GM11168 (cell line): ENCODE data around the gene PRKAG2.
"Not testable (repeated sequence)": the region's sequence is repeated elsewhere in the genome, so short reads cannot be mapped to it uniquely, and the experiment has no call there.

Source experiments
- in situ Hi-C: fragments of 300-500 bp; cut with MboI; formaldehyde crosslinking; loops from one replicate; pipeline ENCODE4 v1.12.0; 2022; ENCODE audit warnings: low sequenced_read_pairs; ENCODE audit not compliant: unreplicated experiment

Gene PRKAG2

DNA sequence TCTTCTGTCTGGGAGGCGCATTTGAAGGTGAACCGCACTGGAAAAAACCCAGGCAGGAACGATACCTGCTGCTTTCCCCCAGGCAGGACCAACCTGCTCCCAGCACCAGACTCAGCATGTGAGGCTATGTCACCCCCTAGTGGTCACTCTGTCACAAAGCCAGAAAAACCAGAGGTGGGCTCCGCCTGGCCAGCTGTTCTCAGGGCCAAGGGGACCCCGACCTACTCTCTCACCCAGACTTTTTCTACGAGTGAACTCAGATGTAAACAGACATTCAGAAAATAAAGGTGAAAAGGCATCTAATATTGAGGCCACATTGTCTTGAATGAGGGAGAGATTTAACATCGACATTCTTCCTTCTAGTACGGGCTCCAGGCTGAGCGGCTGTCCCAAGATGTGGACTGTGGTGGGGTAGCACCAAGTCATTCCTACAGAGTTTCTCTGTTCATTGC is 117.3 kb downstream of the PRKAG2 start:
- in situ Hi-C loops = loop anchor here (25.0 kb wide), 1 partner anchor 397 kb away; no protein-coding TSS in a partner anchor

DNA sequence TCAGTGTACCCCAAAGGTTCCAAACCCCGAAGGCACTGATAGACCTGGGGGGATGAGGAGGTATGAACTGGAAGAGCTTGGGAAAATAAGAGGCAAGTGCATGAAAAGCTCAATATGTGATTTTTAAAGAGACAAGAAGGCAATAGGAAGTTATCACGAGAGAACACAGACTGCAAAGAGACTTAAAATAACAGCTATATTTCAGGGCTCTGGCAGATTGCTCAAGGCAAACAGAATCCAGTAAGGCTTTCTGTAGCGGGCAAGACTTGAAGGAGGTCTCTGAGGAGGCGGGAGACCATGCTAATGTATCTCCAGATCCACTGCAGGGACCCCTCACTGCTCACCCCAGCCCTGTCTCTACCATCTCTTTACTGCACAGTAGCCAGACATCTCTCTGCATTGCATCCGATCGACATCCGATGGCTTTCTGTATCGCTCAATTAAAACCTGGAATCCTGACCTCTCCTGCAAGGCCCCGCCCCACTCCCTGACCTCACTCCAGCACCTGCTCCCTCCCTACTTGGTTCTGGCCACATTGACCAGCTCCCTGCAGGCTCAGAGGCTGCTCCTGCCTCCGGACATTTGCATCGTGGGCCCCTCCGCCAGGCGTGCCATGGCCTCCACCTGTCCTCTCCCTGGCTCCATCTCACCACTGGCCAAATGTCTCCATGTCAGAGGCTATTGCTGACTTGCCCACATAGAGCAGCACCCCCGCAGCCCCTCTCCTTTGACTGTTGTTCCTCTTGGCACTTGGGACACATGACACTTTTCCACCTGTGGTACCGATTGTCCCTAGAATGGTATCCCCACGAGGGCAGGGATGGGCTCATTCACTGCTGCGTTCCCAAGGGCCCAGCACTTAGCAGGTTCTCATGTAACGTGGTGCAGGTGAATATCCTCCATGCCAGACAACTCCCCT is 118.0 kb downstream of the PRKAG2 start:
- in situ Hi-C loops = loop anchor here (25.0 kb wide), 1 partner anchor 397 kb away; no protein-coding TSS in a partner anchor

DNA sequence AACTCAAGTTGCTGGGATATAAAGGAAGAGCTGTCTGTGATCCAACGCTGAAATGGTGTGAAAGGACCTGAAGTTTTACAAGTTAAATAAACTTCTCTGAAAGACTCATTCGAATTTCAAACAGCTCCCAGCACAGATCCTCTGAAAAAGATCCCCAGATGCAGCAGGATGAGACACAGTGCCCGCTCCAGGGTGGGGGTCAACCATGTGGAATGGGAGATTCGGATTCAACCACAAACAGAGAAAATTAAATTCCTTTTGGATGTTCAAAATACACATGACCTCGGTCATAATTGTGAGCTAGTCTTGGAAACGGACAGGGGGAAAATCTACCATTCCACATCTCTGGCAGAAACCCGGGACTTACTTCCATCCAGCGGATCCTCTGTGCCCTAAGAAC is 119.6 kb downstream of the PRKAG2 start:
- in situ Hi-C loops = loop anchor here (25.0 kb wide), 1 partner anchor 395 kb away; no protein-coding TSS in a partner anchor

DNA sequence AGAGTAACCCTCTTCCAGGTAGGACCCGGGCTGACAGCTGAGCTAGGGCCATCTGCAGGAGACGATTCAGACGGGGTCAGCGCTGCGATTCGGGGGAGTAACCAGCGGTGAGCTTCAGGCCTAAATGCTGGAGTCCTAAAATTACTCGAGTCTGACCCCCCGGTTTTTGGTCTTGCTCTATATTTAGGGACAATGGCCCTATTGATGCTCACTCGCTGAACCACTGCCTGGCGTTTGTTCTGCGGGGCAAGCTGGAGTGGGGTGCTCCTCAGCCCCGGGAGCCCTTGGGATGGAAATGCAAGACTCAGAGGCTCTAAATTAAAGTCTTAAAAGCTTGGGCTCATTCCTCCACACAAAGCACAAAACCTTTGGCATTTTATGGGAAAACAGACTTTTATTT is 120.0 kb downstream of the PRKAG2 start:
- in situ Hi-C loops = loop anchor here (25.0 kb wide), 1 partner anchor 395 kb away; no protein-coding TSS in a partner anchor

DNA sequence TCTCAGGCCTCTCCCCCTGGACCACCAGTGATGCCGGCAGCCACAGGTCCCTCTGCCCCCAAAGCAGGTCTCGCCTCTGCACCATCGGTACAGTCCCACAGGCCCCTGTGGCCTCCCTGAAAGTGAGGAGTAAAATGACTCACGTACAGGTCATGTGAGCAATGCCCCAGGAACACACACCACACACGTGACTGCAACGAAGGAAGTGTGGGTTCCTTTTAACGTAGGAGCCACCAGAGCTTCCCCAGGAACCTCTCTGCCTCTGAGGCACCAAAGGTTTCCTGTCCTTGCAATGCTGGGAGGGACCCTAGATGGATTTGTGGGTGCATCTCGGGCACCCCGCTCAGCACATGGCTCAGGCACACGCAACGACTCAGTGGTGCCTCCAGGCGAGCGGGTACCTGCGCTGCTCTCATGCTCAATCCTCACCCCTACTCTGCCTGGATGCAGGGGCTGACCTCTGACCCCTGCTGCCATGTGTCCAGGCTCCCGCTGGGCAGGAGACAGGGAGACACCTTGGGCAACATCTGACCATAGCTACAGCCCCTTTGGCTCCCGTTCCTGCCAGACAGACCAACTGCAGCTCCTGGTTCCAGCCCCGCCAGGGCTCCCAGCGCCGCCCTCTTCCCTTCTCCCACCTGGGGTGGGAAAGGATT is 120.7 kb downstream of the PRKAG2 start:
- in situ Hi-C loops = loop anchor here (25.0 kb wide), 1 partner anchor 394 kb away; no protein-coding TSS in a partner anchor

DNA sequence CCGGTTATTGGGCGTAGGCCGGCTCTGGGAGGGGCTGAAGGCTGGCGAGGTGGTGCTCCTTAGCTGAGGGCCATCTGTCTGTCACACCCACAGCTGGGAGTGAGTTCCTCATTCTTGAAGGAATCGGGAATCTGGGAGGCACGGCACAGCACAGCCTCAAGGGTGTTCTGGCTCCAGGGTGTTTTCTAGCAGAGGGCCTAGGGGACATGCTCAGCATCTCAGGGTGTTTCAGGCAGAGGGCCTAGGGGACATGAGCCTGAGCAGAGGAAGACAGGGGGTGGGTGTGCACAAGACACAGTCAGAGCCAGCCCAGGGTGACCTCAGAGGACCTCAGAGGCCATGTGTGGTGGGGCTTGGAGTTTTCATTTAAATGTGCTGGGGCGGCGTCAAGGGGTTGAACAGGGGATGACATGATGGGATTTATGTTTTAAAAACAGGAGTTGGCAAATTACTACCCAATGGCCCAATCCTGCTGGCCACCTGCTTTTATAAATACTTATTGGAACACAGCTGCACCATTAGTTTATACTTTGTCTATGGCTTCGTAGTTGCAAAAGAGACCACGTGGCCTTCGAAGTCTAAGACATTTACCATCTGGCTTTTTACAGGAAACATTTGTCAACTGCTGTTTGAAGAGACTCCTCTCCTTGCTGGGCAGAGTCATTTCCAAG is 121.6 kb downstream of the PRKAG2 start:
- in situ Hi-C loops = loop anchor here (25.0 kb wide), 1 partner anchor 393 kb away; no protein-coding TSS in a partner anchor

DNA sequence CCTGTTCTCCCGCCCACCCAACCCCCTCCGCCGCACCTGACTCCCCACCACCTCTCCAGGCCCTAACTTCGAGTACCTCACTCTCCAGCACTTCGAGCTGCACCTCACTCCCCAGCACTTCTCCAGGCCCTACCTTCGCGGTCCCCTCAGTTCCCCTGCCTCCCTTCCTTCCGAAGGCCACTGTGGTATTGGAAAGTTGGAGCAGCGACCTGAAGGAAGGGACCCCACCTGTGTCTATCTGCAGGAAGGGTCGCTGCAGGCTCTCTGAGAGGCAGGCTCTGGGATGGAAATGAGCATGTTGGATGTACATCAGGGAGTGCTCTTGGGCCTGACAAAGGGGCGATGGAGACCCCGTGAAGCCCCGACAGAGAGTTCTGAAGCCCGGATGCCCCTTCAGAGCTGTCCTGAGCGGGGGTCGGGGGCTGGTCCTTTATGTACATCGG is 122.2 kb downstream of the PRKAG2 start:
- in situ Hi-C loops = loop anchor here (25.0 kb wide), 1 partner anchor 392 kb away; no protein-coding TSS in a partner anchor

DNA sequence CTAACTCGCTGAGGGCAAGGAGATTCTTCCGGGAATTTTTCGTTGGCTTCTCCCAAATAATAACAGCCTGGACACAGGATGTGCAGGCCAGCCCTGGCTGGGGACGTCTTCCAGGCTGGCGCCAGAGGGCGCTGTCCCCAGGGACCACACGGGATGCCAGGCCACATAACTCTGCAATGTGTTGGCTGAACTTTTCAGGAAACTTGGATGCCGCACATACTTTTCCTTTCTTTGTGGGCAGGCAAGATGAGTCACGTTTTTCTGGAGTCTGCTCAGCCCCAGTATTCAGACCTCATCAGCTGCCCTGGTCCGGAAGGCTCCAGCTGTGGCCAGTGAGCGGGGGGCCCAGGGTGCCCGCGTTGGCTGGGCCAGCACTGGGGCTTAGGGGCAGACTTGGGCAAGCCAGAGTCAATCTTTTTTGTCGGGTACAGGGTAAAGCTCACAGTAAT is 122.7 kb downstream of the PRKAG2 start:
- in situ Hi-C loops = loop anchor here (25.0 kb wide), 1 partner anchor 392 kb away; no protein-coding TSS in a partner anchor

DNA sequence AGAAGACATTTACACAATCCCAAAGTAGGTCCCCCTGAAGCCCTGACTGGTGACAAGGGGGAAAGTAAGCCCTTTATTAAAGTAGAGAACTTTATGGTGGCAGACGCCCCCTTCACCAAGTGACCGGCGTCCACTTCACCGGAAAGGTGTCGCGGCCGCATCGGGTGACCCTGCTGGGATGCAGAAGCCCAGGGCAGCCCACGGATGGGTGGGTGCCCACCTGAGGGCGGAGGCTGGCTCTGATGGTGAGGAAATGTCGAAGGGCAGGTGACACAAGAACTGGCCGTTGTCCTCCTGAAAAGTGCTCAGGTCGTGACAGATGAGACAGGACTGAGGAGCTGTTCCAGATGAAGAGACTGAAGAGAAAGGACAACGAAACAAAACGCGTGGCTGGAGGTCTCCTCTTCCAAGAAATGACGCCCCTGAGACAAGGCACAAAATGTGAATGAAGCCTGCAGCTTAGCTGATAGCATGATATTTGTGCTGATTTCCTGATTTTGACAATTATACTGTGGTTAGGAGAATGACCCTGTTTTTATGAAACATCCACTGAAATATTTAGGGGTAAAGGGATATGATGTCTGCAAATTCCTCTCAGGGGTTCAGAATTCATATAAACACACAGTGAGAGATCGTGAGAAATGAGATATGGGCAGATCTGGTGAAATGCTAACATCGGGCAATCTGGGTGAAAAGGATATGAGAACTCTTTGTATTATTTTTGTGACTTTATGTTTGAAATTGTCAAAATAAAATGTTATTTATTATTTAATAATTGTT is 123.9 kb downstream of the PRKAG2 start:
- in situ Hi-C loops = loop anchor here (25.0 kb wide), 1 partner anchor 391 kb away; no protein-coding TSS in a partner anchor

DNA sequence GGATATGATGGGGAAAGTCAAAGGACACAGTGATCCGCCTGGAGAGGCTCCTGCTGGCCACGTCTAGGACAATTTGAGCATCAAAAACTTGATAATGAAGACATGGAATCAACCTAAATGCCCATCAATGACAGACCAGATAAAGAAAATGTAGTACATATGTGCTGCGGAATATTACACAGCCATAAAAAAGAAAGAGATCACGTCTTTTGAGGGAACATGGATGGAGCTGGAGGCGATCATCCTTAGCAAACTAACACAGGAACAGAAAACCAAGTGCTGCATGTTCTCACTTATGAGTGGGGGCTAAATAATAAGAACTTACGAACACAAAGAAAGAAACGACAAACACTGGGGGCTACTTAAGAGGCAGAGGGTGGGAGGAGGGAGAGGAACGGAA is 124.9 kb downstream of the PRKAG2 start:
- in situ Hi-C loops = loop anchor here (25.0 kb wide), 1 partner anchor 390 kb away; no protein-coding TSS in a partner anchor

DNA sequence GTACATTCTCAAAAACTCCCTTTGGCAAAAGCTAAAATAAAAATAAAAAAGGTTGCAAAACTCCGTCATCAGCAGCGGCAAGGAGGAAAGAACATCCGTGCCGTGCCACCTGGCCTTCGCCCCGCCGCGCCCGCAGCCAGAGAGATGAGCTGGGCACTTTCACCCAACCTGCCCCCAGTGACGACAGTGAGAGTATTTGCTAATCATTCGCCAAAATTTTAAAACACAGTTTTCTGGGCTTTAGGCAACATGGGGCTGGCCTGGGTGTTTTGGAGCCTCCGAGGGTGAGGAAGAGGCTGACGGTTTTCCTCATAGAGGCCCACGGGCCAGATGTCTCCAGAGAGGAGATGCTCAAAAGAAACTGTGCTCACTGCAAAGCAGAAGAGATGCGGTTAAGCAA is 128.2 kb downstream of the PRKAG2 start:
- in situ Hi-C loops = no loop called here

DNA sequence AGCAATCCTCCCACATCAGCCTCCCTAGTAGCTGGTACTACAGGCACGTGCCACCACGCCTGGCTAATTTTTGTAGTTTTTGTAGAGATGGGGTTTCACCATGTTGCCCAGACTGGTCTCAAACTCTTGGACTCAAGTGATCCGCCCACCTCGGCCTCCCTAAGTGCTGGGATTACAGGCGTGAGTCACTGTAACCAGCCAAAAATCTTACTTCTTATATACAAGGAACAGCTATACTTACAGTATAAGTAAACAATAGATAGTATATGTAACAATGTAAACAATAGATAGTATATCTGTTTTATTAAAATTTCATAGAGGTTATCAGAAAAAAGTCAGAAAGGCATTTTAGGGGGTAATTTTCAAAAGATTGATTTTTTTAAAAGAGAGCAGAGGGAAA is 128.9 kb downstream of the PRKAG2 start:
- in situ Hi-C loops = not testable (repeated sequence)

DNA sequence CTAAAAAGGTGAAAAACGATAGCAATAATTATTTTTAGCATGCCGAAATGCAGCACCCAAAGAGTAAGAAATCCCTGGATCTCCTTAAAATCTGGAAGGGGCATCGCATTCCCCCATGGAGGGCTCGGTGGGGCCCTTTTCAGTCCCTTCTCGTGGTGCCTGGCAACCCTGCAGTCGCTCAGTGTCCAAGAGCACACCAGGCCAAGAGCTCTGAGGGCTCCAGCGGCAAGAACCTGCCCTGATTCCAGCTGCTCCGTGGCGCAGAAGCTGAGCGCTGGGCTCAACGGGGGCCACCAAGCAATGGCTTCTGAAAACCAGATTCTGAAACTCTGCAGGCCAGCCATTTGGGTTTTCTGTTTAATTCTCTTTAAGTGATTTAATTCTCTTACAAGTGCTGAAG is 131.2 kb downstream of the PRKAG2 start:
- in situ Hi-C loops = no loop called here

DNA sequence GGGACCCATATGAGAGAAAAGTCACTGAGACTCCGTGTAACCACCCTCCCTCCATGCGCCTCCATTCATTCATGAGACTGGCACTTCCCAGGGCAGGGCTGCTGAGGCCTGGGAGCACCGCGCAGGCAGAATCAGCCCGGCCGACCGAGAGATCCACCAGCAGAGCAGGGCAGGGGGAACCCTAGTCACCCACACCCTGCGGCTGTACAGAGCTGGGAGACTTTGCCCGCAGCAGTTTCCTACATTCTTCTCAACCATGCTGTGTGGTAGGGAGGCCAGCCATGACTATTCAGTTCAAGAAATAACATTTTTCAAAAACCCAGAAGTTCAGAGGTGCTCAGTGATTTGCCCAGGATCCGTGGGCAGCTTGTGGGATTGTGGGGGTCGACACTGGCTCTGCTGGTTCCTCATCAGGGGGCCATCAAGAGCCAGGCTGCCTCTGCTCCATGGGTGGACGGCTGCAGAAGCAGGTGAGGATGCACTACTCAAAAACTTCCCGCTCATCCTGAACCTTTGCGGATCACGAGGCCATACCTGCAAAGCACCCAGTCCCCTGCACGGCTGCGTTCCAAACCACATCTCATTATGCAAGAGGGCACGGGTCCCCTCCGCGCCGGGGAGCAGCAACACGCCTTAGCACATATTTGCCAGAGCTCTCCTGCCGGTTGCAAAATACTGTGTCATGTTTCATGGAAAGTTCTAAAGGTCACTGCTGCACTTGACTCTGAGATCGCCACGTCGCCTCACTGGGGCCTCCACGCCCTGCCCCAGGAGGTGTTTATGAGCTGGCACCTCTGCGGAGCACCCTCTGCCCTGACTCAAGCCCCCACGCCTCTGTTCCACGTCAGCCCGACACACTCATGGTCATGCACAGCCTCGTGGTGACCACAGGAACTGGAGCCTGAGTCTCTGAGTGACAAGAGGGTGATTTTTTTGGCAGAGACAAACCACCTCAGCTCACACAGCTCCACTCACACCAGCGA is 132.0 kb downstream of the PRKAG2 start:
- in situ Hi-C loops = no loop called here

DNA sequence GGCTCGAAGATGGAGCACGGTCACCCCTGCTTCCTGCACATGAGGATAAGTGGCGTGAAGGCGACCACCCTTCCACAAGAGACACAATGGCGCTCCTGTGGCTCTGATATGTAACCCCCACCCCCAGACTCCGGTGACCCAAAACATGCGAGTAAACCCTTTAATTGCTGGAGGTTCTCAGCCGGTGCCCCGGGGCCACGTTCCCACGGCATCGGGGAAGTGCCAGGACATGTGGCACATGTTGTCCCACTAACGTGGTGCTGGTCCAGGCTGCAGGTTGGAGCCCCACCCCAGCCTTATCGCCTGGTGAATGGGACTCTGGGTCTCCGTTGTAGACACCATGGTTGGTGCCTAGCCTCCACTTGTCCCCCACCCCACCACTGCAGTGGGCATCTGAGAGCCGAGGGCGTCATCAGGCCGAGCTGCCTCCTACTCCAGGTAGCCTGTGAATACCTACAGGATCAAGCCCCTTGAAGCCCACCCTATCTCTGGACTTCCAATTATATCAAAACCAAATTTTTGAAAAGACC is 132.8 kb downstream of the PRKAG2 start:
- in situ Hi-C loops = no loop called here

DNA sequence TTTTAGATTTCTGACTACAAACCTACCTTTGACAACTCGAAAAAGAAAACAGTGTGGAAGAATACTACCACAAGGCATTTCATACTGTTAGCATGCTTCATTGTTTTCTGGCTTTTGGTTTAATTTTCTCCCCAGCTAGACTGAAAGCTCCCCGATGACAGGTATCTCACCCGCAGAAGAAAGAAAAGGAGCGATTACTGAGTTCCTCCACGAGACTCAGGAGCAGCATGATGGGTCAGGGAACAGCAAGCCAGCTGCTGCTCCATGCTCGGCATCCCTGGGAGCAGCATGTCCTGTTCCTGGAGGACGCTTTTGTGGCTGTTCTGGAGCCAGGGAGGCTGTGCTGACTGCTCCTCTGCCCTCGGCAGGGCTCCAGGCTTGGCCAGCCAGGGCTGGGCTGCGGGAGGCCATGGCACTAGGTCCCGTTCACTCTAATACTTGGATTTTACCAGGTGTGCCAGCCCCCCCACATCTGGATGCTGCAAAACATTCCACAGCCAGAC is 133.4 kb downstream of the PRKAG2 start:
- in situ Hi-C loops = no loop called here

DNA sequence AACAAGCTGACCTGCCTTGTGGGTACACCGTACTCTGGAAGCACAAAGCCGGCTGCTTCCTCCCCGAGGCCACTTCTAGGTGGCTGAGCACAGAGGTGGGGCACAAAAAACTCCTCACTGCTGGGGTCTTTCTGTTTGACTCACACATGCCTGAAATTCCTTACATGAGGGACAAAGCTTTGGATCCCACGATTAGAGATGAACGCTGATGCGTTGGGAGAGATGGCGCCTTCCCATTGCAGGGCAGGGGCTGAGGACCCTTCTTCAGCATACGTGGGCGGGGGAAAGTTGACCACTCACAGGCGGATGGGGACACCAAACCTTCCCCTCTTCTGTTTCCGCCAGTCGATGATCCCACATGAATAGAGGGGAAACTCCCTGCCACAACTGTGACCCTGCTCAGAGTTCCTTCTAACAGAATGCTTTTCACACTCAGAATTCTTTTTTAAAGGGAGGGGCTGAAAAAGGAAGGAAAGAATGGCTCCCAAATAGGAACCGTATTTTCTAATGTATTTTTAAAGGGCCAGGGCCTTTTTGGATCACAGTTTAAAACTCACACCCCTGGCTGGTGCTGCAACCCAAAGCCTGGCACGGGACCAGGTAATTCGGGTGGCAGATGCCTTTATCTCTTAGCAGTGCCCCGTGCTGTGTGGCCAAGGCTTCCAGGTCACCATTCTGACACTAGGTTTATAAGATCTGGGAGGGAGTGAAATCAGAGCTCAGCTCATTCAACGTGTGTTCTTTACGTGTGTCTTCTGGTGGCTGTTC is 134.0 kb downstream of the PRKAG2 start:
- in situ Hi-C loops = no loop called here
